Right atrium auricular region (tissue), 2 donors: Measurements from ENCODE around the gene PTGES. TPM values are rescaled to one million over a fixed set of nuclear protein-coding genes. Genes with fewer than 3 reads are reported as not detected.

ENCODE experiments used
- DNase-seq: peaks from one replicate; pipeline ENCODE4 v3.0.0-alpha.2; 2019; ENCODE audit warnings: low spot score
- H3K27ac ChIP-seq, 2 donors: fragments of 200-600 bp; sonication (generic); 1 replicate in 1 of 2; 2 replicates in 1 of 2; pipeline ENCODE4 v1.5.1; 2016 to 2019
- H3K27me3 ChIP-seq, 2 donors: fragments of 200-600 bp; sonication (generic); one replicate each; pipeline versions ENCODE4 v1.5.1 to v1.6.0; 2017 to 2019
- H3K36me3 ChIP-seq: fragments of 200-600 bp; sonication (generic); one replicate; pipeline ENCODE4 v1.5.1; 2016
- H3K4me1 ChIP-seq, 2 donors: fragments of 200-600 bp; sonication (generic); one replicate each; pipeline versions ENCODE4 v1.5.1 to v1.6.0; 2017 to 2019
- H3K4me3 ChIP-seq, 2 donors: fragments of 200-600 bp; sonication (generic); 1 replicate in 1 of 2; 2 replicates in 1 of 2; pipeline ENCODE4 v1.5.1; 2017 to 2019; ENCODE audit warnings: mild to moderate bottlenecking in 1 of 2, moderate library complexity in 1 of 2
- H3K9me3 ChIP-seq, 2 donors: fragments of 200-600 bp; sonication (generic); one replicate each; pipeline ENCODE4 v1.5.1; 2019
- total RNA-seq, 2 donors: library from RNA; depleted of rRNA; stranded (reverse); fragments of >200 nt; gene quantifications; one replicate each; pipeline ENCODE4 v1.1.0, GENCODE V29; 2016
- TF ChIP-seq, protein P1 (sequence below), 2 donors: fragments of 200-600 bp; sonication (generic); IDR thresholded peaks; one replicate each; pipeline ENCODE4 v1.5.1; 2019; ENCODE audit warnings: antibody characterized with exemption in 2 of 2

The PTGES gene
- total RNA-seq, 2 donors from 2014 or later, result 1.1 to 2.6 TPM

DNA sequence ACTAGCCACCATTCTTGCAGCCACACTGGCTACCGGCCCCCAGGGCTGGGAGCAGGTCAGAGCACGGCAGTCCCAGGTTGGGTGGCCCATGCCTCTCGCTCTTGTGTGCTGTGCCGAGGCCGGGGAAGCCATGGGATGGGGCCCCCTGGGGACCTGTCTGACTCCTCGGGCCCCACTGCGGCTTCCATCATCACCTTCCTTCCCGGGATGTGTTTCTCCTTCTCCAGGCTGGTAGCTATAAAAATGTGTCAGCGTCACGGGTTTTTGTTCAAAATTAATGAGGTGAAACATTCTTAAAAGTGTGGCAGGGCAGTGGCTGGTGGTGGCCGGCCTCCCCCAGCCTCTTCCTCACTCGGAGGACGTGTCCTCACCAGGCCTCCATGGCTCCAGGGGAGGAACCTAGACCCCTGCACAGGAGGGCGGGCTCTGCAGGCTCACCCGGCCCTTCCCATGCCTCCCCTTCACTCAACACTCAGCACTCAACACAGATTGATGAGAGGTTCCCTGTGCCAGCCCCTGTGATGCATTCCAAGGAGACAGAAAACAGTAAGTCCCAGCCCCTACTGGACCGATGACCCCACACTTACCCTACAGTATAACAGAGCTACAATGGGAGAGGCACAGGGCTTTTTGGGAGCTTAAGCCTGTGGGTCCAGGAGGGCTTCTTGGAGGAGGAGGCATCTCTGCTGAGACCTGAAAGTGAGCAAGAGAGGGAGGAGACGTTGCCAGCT lies 43.2 kb downstream of the PTGES start:
- Histone ChIP-seq H3K4me1 (peaks cover 0 to 12% of the 10 kb centered on the region in 2 donors), H3K27me3 (no peaks in the 10 kb centered on the region), H3K27ac (no peak overlapping the region), H3K36me3 (no peaks in the 10 kb centered on the region), H3K4me3 (no peak overlapping the region), H3K9me3 (no peaks in the 10 kb centered on the region)
- TF ChIP-seq, protein P1, sequence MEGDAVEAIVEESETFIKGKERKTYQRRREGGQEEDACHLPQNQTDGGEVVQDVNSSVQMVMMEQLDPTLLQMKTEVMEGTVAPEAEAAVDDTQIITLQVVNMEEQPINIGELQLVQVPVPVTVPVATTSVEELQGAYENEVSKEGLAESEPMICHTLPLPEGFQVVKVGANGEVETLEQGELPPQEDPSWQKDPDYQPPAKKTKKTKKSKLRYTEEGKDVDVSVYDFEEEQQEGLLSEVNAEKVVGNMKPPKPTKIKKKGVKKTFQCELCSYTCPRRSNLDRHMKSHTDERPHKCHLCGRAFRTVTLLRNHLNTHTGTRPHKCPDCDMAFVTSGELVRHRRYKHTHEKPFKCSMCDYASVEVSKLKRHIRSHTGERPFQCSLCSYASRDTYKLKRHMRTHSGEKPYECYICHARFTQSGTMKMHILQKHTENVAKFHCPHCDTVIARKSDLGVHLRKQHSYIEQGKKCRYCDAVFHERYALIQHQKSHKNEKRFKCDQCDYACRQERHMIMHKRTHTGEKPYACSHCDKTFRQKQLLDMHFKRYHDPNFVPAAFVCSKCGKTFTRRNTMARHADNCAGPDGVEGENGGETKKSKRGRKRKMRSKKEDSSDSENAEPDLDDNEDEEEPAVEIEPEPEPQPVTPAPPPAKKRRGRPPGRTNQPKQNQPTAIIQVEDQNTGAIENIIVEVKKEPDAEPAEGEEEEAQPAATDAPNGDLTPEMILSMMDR (IDR thresholded peaks at IDR 0.05), result no peak
- no peak for DNase-seq

DNA sequence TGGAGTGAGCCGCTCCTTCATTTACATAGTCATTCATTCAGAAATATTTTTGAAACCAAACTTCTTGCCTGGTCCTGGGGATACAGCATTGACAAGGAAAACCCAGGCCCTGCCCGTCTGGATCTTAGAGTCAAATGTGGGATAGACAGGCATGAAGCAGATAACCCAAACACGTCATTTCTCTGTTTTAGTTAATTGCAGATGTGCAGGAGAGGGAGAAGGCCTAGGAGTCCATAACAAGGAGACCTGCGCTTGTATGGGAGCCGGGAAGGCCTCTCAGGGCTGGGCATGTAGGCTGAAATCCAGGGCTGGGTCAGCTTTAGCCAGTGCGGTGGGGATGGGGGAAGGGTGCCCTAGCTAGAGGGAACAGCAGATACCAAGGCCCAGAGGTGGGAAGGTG lies 44.0 kb downstream of the PTGES start:
- DNase-seq, result no peak
- H3K27me3 ChIP-seq, result no peaks in the 10 kb centered on the region
- no peaks in the 10 kb centered on the region for H3K36me3 ChIP-seq
- no peak overlapping the region for H3K4me3 ChIP-seq
- H3K4me1 ChIP-seq, result peaks cover 0 to 17% of the 10 kb centered on the region in 2 donors
- H3K9me3 ChIP-seq, result no peaks in the 10 kb centered on the region
- no peak overlapping the region for H3K27ac ChIP-seq
- TF ChIP-seq, protein P1 (IDR thresholded peaks at IDR 0.05), result no peak

DNA sequence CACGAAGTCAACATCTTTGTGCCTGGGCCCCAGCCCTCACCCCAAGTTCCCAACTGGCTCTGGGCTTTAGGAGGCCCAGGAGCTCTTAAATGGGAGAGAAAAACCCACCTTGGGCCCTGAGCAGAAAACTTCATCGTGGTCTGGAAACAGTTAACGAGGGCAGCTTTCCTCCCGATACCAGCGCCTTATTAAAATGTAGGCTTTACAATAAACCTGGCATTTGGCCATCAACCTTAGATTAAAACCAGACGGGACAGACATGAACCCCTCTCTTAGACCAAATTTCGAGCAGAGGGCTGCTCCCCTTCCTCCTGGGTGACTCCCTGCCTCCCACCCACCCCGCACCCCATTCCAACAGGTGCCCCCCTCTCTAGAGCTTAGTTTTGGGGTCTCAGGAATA lies 48.0 kb downstream of the PTGES start:
- DNase-seq, result no peak
- no peaks in the 10 kb centered on the region for H3K27me3 ChIP-seq
- no peak overlapping the region for H3K27ac ChIP-seq
- no peaks in the 10 kb centered on the region for H3K9me3 ChIP-seq
- peaks cover 0 to 7% of the 10 kb centered on the region in 2 donors for H3K4me1 ChIP-seq
- no peak overlapping the region for H3K4me3 ChIP-seq
- H3K36me3 ChIP-seq, result no peaks in the 10 kb centered on the region
- TF ChIP-seq, protein P1 (IDR thresholded peaks at IDR 0.05), result no peak

DNA sequence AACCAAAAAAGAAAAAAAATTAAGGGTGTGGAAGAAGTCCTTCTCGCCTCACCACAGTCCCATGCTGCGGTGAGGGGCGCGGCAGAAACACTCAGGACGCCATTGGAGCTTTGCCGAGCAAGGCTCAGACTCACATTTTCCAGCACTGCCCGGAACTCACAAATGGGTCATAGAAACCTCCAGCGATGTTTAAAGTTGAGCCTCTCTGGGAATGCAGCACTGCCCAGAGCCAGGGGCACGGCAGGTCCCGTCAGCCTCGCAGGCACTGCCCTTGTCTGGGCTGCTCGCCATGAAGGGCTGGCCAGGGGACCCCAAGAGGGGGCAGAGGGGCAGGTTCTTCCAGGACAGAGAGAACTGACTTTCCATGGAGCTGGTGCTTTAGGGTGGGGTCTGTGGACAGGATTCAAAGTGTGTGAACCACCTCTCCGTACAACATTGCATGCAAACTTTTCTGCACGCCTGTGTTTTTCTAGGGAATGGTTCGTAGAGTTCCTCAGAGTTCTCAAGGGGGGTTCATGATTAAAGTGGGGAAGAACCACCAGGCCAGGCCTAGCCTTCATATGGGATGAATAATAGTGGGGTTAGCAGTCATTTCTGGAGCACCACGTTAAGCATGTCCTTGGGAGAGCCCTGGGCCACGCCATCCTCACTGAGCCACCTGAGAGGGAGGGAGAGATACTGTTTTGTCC lies 49.0 kb downstream of the PTGES start:
- no peak overlapping the region for H3K4me3 ChIP-seq
- H3K27me3 ChIP-seq, result no peaks in the 10 kb centered on the region
- H3K4me1 ChIP-seq, result peaks cover 0 to 7% of the 10 kb centered on the region in 2 donors
- TF ChIP-seq, protein P1 (IDR thresholded peaks at IDR 0.05), result no peak
- no peaks in the 10 kb centered on the region for H3K36me3 ChIP-seq
- peak overlapping the region; percentile 36 to 43 for H3K27ac ChIP-seq
- H3K9me3 ChIP-seq, result no peaks in the 10 kb centered on the region
- DNase-seq, result peak; percentile 76

DNA sequence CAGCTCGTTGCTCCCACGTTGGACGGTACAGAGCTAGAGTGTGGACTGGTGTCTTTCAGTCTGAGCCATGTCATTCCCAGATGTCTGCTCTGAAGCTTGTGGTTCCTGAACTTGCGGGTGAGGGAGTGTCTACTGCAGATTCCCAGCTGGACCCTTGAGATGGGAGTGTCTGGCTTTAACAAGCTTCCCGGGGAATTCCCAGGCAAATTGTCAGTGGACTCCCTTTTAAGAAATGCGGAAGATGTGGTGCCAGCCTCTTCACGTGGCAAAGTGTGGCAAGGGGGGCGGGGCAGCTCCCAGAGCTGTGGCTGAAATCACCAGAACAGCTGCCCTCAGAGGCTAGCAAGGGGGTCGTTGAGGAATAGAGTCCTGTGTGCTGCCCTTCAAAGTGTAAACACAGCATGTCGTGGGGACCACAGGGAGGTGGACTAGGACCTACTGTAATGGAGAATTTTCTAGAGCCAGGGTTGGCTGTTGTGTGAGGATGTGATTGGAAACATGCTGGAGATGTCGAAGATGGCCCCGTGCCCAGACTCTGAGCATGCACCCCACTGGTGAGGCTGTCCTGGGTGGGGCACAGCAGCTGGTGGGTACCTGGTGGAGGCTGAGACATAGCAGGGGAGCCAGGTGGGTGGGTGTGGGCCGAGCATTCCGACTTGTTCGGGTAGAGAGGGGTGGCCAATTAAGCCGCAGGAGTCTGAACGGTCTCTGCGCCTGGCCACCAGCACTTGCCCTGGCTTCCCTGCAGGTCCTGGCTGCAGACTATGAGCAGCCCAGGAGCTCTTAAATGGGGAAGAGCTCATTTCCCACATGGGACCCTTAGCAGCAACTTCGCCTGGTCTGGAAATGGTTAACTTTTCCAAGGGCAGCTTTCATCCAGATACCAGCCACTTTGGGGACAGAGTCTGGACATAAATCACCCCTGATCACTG lies 50.0 kb downstream of the PTGES start:
- Histone ChIP-seq H3K27me3 (no peaks in the 10 kb centered on the region), H3K4me1 (peaks cover 0 to 12% of the 10 kb centered on the region in 2 donors), H3K36me3 (no peaks in the 10 kb centered on the region), H3K4me3 (no peak overlapping the region), H3K27ac (peak overlapping the region; percentile 36 to 43), H3K9me3 (no peaks in the 10 kb centered on the region)
- no peak for DNase-seq
- TF ChIP-seq, protein P1 (IDR thresholded peaks at IDR 0.05), result no peak
